ENCODE data around the gene RGS6.

DNA sequence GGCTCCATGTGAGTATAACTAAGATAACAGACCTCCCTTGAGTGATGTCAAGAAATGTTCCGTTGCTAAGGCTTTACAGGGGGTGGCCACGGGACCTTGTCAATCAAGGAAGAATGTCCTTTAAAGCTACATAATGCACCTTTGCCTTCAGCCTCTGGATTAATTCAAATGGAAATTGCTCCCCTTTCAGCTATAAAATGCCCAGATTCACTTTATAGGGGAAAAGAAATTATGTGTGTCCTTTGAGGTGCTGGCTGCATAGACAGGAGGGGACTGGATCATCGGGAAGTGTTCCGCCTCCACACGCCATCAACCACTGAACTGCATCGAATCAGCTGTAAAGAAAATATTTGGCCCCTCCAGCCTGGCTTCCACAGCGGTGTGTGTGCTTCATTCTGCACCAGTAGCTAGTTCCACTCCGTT, 546.3 kb downstream of the RGS6 start:
- no peak for TF ChIP-seq EZH2 (IDR thresholded peaks at IDR 0.05; ENCODE audit: low read length, missing control alignments)
- TF ChIP-seq, protein P1, sequence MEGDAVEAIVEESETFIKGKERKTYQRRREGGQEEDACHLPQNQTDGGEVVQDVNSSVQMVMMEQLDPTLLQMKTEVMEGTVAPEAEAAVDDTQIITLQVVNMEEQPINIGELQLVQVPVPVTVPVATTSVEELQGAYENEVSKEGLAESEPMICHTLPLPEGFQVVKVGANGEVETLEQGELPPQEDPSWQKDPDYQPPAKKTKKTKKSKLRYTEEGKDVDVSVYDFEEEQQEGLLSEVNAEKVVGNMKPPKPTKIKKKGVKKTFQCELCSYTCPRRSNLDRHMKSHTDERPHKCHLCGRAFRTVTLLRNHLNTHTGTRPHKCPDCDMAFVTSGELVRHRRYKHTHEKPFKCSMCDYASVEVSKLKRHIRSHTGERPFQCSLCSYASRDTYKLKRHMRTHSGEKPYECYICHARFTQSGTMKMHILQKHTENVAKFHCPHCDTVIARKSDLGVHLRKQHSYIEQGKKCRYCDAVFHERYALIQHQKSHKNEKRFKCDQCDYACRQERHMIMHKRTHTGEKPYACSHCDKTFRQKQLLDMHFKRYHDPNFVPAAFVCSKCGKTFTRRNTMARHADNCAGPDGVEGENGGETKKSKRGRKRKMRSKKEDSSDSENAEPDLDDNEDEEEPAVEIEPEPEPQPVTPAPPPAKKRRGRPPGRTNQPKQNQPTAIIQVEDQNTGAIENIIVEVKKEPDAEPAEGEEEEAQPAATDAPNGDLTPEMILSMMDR (conservative IDR thresholded peaks at IDR 0.05 in 1 of 2, IDR thresholded peaks at IDR 0.05 in 1 of 2; ENCODE audit: low read depth in 1 of 2, low read length in 2 of 2), result no peak

Data from fibroblast of lung (primary cell).